HG03196 (cell line): ENCODE measurements around the gene CRISPLD2.

ENCODE experiments used
- ATAC-seq: cut with Tn5 transposase; IDR thresholded peaks from one replicate; pipeline ENCODE4 v1.9.1; 2021; ENCODE audit not compliant: unreplicated experiment

CRISPLD2 gene

GRCh38 chr16:84907051-84907450 is 87.3 kb downstream of the CRISPLD2 start:
- ATAC-seq: no peak

DNA sequence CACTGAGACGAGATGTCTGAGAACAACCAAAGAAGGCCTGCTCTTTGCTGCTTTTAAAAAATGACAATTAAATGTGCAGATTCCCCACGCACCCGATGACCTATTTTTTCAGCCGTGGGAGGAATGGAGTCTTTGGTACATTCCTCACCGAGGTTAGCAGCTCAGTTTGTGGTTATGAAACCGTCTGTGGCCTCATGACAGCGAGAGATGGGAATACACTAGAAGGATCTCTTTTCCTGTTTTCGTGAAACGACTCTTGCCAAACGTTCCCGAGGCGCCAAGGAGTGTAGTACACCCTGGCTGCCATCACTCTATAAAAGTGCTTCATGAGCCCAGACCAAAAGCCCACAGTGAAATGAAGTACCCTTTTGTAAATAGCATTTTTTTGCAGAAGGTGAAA is 87.8 kb downstream of the CRISPLD2 start:
- no peak for ATAC-seq

- ATAC-seq: no peak
Measured at GRCh38 chr16:84909476-84910085, 89.8 kb downstream of the CRISPLD2 start.

GRCh38 chr16:84911486-84912216 is 91.9 kb downstream of the CRISPLD2 start:
- ATAC-seq: no peak

- ATAC-seq: no peak
Measured at GRCh38 chr16:84913315-84913714, 93.5 kb downstream of the CRISPLD2 start.

DNA sequence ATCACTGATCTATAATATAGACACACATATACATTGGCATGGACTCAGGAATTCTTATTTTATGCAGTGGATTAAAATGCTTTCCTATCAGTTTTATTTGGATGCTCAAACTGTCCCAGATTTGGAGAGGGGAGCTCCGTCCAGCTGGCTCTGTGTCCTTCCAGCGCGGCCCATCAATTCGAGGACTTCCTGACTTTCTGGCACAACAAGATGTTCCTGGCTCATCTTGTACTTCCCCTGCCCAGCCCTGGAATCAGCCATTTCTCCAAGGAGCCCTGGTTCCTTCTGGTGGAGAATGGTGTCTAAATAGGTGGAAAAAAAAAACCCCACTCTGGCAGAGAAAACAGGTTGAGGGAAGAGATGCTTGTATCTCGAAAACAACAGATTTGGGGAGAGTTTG is 94.5 kb downstream of the CRISPLD2 start:
- ATAC-seq: no peak

DNA sequence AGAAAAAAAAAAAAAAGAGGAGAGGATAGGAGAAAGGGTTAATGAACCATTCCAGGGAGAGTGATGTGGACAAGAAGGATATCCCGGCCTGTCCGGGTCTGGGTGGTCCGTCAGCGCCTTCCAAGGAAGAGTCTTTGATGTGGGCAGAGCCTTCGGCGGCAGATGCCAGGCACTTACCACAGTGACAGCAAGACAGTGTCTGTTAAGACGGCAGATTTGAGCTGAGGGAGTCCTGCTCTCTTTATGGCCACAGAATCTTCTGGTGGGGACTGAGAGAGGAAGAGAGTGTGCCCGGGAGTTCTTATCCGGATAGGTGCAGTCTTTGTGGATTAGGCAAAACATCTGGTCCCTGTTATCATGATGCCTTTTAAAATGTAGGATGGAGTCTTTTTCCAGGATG is 96.4 kb downstream of the CRISPLD2 start:
- no peak for ATAC-seq

GRCh38 chr16:84916850-84917249 is 97.1 kb downstream of the CRISPLD2 start:
- no peak for ATAC-seq

DNA sequence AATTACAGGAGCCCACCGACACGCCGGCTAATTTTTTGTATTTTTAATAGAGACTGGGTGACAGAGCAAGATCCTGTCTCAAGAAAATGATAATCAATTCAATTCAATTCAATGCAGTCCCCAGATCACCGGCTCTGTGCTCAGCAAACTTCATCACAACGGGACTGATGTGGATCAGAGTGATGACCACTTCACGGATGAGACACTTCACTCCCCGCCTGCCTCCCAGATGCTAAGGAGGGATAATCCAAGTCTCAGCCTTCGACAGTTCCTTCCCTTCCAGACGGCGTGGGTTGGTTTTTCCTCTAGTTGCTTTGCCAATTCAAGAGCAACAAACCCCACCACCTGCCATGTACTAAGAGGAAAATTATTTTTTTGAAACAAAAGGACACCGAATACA is 97.7 kb downstream of the CRISPLD2 start:
- ATAC-seq: no peak

DNA sequence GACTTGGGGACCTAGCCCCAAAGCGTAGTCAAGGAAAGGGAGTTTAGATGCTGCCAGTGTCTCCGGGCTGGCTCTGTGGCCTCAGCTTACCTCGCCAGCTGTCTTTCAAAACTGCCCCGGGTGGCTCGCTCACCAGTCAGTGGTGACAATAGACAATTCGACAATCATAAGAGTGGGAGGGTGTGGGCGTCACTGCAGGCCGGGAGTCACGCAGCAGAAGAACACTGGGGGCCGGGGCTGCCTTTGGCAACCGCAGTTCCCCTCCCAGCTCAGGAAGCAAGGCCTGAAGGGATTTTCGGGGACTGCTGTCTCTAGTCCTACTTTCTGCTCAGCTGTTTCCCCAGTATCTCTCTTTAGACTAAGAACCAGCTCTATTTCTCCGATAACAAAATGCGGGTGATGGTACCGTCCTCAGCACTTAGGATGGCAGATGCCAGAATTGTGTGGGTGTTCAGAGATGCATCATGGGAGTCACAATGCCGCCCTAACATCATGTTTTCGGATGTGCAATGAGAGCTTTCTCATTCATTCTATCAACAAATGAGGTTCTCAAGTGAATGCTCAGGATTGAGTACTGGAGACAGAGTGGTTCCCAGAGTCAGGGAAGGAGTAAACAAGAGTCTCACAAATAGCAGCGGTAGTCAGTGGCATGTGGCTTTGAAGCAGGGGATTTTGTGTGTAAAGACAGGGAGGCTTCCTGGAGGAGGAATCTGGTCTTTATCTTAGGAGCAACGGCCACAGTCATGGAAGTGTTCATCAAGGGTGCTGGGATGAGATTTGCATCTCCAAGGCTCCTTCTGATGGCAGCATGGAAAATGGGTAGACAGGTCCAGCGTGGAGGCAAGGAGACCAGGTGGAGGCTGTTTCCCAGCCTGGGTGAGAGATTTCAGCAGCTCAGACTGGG is 98.5 kb downstream of the CRISPLD2 start:
- no peak for ATAC-seq

DNA sequence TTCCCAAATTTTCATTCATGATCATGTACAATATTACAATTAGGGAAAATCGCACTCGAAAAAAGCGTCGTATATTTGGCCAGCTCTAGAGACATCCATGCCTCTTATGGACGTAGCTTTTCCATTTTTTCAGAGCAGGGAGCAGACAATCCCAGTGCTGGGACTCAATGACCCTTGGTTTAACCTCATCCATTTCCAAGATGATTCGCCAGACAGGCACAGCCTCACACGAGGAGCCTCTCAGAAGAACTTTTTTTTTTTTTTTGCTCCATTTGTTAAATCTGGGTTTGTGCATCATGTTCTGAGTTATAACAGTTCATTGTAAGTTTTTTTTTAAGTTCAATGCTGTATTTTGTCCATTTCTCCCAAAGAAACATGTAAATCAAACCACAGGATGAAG is 99.5 kb downstream of the CRISPLD2 start:
- ATAC-seq: no peak

- ATAC-seq: no peak
Measured at GRCh38 chr16:84919708-84920107, 99.9 kb downstream of the CRISPLD2 start.

GRCh38 chr16:84920333-84920732 is 100.5 kb downstream of the CRISPLD2 start:
- no peak for ATAC-seq

DNA sequence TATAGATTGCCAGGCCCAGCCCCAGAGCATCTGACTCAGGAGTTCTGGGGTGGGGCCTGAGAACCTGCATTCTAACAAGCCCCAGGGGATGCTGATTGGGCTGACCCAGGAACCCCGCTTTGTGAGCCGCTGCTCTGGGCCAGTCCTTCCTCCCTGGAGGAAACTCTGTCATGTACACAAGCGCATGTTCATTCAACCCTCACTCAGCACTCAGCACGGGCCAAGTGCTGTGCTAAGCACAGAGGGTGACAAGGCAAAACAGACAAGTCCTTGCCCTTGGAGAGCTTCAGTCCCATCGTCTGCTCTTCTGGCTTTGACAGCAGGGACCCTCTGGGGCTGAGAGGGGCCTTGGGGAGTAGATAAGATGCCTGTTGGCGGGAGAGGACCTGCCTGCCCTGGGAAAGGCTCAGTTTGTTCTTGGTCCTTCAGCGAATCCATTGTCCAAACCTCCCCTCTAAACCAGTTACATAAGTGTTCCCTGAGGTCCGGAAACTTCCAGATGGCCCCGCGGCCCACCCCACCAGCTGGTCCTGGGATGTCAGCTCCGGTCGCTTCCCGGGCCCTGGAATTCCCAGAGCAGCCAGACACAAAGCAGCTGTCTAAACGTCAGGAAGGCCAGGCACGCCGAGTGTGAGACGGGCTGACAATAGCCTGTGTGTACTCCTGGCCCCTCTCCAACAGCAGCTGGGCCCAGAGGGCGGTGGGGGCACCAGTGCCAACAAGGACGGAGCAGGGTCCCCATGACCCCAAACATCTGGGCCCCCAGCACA is 102.8 kb downstream of the CRISPLD2 start:
- ATAC-seq: no peak

GRCh38 chr16:84924331-84925091 is 104.7 kb downstream of the CRISPLD2 start:
- no peak for ATAC-seq

DNA sequence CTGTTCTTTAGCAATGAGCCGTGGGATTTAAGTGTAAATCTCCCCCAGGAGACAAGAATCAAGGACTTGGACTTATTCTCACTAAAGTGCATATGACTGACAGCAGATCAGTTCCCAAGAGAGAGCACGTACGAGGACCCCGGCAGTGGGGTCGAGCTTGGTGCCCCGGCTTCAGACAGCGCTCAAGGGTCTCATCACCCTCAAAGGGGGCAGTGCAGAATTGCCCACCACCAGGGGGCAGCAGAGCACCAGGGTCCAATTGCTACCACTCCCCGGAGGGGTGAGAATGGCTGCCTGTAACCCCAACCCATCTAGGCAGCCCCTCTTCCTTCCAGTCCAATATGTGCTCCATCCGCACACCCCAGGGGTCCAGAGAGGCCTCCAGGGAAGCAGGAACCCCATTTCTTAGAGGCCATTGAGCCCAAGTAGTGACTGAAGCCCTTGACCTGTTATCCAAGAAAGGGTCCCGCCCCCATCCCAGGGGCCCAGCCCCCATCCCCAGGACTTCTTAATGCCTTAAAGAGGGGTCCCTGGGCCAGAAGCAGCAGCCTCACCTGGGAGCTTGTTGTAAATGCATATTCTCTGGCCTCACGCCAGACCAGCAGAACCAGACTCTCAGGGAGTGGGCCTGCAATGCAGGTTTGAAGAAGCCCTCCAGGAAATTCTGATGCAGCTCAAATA is 105.4 kb downstream of the CRISPLD2 start:
- ATAC-seq: no peak

- no peak for ATAC-seq
Measured at GRCh38 chr16:84925773-84926372, 106.1 kb downstream of the CRISPLD2 start.

- ATAC-seq: no peak
Measured at GRCh38 chr16:84926462-84926861, 106.7 kb downstream of the CRISPLD2 start.
